Neural progenitor cell (in vitro differentiated cells): ENCODE results near the gene LRRN3.

Source experiments
- CTCF ChIP-seq: fragments of 200-600 bp; sonication (generic); IDR thresholded peaks from 2 replicates; pipeline ENCODE4 v1.5.1; 2017; ENCODE audit warnings: antibody characterized with exemption, mild to moderate bottlenecking
- EZH2 ChIP-seq: fragments of 200-600 bp; sonication (generic); IDR thresholded peaks from 2 replicates; pipeline ENCODE4 v1.6.1; 2017; ENCODE audit warnings: antibody characterized with exemption, mild to moderate bottlenecking, moderate library complexity
- EZH2phosphoT487 ChIP-seq: fragments of 200-600 bp; sonication (generic); IDR thresholded peaks from 2 replicates; pipeline ENCODE4 v1.6.1; 2017; ENCODE audit warnings: antibody characterized with exemption

GRCh38 chr7:111129435-111129834, 38.5 kb downstream of the LRRN3 start:
- TF ChIP-seq EZH2phosphoT487 (no peak), EZH2 (no peak), CTCF (no peak)
